Keratinocyte (primary cell): ENCODE data around the gene PCK1. TPM values are rescaled to one million over a fixed set of nuclear protein-coding genes. Genes with fewer than 3 reads are reported as not detected.

Experiments used
- DNase-seq: peaks from one replicate; pipeline ENCODE4 v3.0.0-alpha.2; 2011; ENCODE audit warnings: low read depth, missing footprints, low spot score
- FAIRE-seq: peaks from 2 replicates; lab custom pipeline; 2011; peaks lifted over from hg19 to GRCh38; lab: Jason Lieb, UNC
- H2AFZ ChIP-seq: 2 replicates; pipeline ENCODE4 v1.6.0; 2012; ENCODE audit warnings: low read length, control low read depth, inconsistent platforms; ENCODE audit not compliant: control insufficient read depth
- H3K27ac ChIP-seq: 2 replicates; pipeline ENCODE4 v1.5.1; 2011; ENCODE audit warnings: low read length; ENCODE audit not compliant: control insufficient read depth, insufficient read depth
- H3K27me3 ChIP-seq: 3 replicates; pipeline ENCODE4 v1.6.0; 2011; ENCODE audit warnings: low read length; ENCODE audit not compliant: control insufficient read depth, insufficient read depth; ENCODE audit errors: extremely low read depth
- H3K36me3 ChIP-seq, 2 experiments: 2 replicates in 1 of 2; 3 replicates in 1 of 2; pipeline ENCODE4 v1.5.1; 2011; ENCODE audit warnings: low read length in 2 of 2, mild to moderate bottlenecking in 1 of 2; ENCODE audit not compliant: control insufficient read depth in 2 of 2, insufficient read depth in 2 of 2; ENCODE audit errors: extremely low read depth in 1 of 2
- H3K4me1 ChIP-seq: 3 replicates; pipeline ENCODE4 v1.5.1; 2011; ENCODE audit warnings: low read length; ENCODE audit not compliant: control insufficient read depth, insufficient read depth; ENCODE audit errors: extremely low read depth
- H3K4me2 ChIP-seq: 3 replicates; pipeline ENCODE4 v1.6.0; 2011; ENCODE audit warnings: low read depth, low read length; ENCODE audit not compliant: control insufficient read depth, insufficient read depth; ENCODE audit errors: extremely low read depth
- H3K4me3 ChIP-seq, 3 experiments: fragments of 200-600 bp in 1 of 3; sonication (generic) in 1 of 3; 2 replicates in 2 of 3; 3 replicates in 1 of 3; pipeline ENCODE4 v1.5.1; 2011 to 2016; ENCODE audit warnings: low read length in 3 of 3, mild to moderate bottlenecking in 3 of 3, control low read depth in 2 of 3, inconsistent platforms in 1 of 3, low read depth in 1 of 3, mixed read lengths in 1 of 3, mixed run types in 1 of 3, moderate library complexity in 1 of 3; ENCODE audit not compliant: control insufficient read depth in 2 of 3, insufficient read depth in 2 of 3; ENCODE audit errors: extremely low read depth in 1 of 3
- H3K79me2 ChIP-seq: 2 replicates; pipeline ENCODE4 v1.6.0; 2012; ENCODE audit warnings: low read length; ENCODE audit not compliant: control insufficient read depth, insufficient read depth
- H3K9ac ChIP-seq: 3 replicates; pipeline ENCODE4 v1.6.0; 2011; ENCODE audit warnings: low read length; ENCODE audit not compliant: control insufficient read depth, insufficient read depth; ENCODE audit errors: extremely low read depth
- H3K9me1 ChIP-seq: 3 replicates; pipeline ENCODE4 v1.6.0; 2011; ENCODE audit warnings: low read length; ENCODE audit not compliant: control insufficient read depth, insufficient read depth; ENCODE audit errors: extremely low read depth
- H3K9me3 ChIP-seq: 2 replicates; pipeline ENCODE4 v1.5.1; 2012; ENCODE audit warnings: low read depth, low read length; ENCODE audit not compliant: control insufficient read depth
- H4K20me1 ChIP-seq: 3 replicates; pipeline ENCODE4 v1.6.0; 2011; ENCODE audit warnings: low read length; ENCODE audit not compliant: control insufficient read depth, insufficient read depth; ENCODE audit errors: extremely low read depth
- CTCF ChIP-seq, 3 experiments: IDR thresholded peaks in 1 of 3; conservative IDR thresholded peaks in 1 of 3; optimal IDR thresholded peaks in 1 of 3; 2 replicates in 2 of 3; 3 replicates in 1 of 3; pipeline versions ENCODE3 to v1.5.1; 2011; ENCODE audit warnings: low read length in 3 of 3, mild to moderate bottlenecking in 3 of 3, moderate library complexity in 2 of 3, control low read depth in 1 of 3, inconsistent platforms in 1 of 3; ENCODE audit not compliant: insufficient read depth in 2 of 3; ENCODE audit errors: extremely low read depth in 1 of 3
- EZH2 ChIP-seq: IDR thresholded peaks from one replicate; pipeline ENCODE4 v1.6.1; 2012; ENCODE audit warnings: inconsistent platforms, mild to moderate bottlenecking, low read length, moderate library complexity
- dilution Hi-C: fragments of 300-500 bp; cut with MboI; formaldehyde crosslinking; loops from one replicate; pipeline ENCODE4 v1.7.0; 2020; ENCODE audit warnings: low sequenced_read_pairs; ENCODE audit not compliant: extremely low pct_ligation_motif_present
- polyA plus RNA-seq, 5 experiments: library from polyadenylated mRNA; depleted of rRNA in 3 of 5; stranded (reverse) in 3 of 5; stranded (forward) in 1 of 5; unstranded in 1 of 5; fragments of >200 nt; gene quantifications; 1 replicate in 1 of 5; 2 replicates in 3 of 5; 3 replicates in 1 of 5; pipeline versions ENCODE4 v1.2.1 to v1.2.3, GENCODE V29; 2011 to 2012; ENCODE audit warnings: missing spikeins in 2 of 5, low read depth in 1 of 5, low replicate concordance in 1 of 5

PCK1 gene
- polyA plus RNA-seq, 1 donor (not counting 4 experiments of a cell fraction or from before 2014, with no cell fraction given), result not detected

- Histone ChIP-seq H3K4me2 (no peak overlapping the region), H3K27ac (no peak overlapping the region), H3K9me3 (peaks cover 6% of the 10 kb centered on the region), H2AFZ (no peak overlapping the region), H4K20me1 (peaks cover 3% of the 10 kb centered on the region), H3K36me3 (no peaks in the 10 kb centered on the region), H3K4me3 (no peak overlapping the region), H3K4me1 (no peaks in the 10 kb centered on the region), H3K27me3 (peaks cover 66% of the 10 kb centered on the region), H3K9ac (no peak overlapping the region), H3K9me1 (no peaks in the 10 kb centered on the region), H3K79me2 (no peaks in the 10 kb centered on the region)
- no peak for TF ChIP-seq CTCF (optimal IDR thresholded peaks at IDR 0.05 in 1 of 3, IDR thresholded peaks at IDR 0.05 in 1 of 3, conservative IDR thresholded peaks at IDR 0.05 in 1 of 3; ENCODE audit: extremely low read depth in 1 of 3, insufficient read depth in 2 of 3, low read length in 3 of 3)
- no peak for TF ChIP-seq EZH2
- dilution Hi-C loops, result no loop called here
- no peak for DNase-seq
- no peak for FAIRE-seq
Measured at GRCh38 chr20:57584768-57585461, 24.0 kb downstream of the PCK1 start.

- peaks cover 3% of the 10 kb centered on the region for H4K20me1 ChIP-seq
- H3K4me3 ChIP-seq, result no peak overlapping the region
- no peaks in the 10 kb centered on the region for H3K4me1 ChIP-seq
- no peak overlapping the region for H3K4me2 ChIP-seq
- peaks cover 6% of the 10 kb centered on the region for H3K9me3 ChIP-seq
- H3K9ac ChIP-seq, result no peak overlapping the region
- no peak for DNase-seq
- FAIRE-seq, result no peak
- no peak overlapping the region for H3K27ac ChIP-seq
- no peaks in the 10 kb centered on the region for H3K9me1 ChIP-seq
- H3K36me3 ChIP-seq, result no peaks in the 10 kb centered on the region
- H3K79me2 ChIP-seq, result no peaks in the 10 kb centered on the region
- dilution Hi-C loops, result no loop called here
- peaks cover 64% of the 10 kb centered on the region for H3K27me3 ChIP-seq
- no peak overlapping the region for H2AFZ ChIP-seq
- TF ChIP-seq EZH2 (no peak), CTCF (optimal IDR thresholded peaks at IDR 0.05 in 1 of 3, IDR thresholded peaks at IDR 0.05 in 1 of 3, conservative IDR thresholded peaks at IDR 0.05 in 1 of 3; ENCODE audit: extremely low read depth in 1 of 3, insufficient read depth in 2 of 3, low read length in 3 of 3) (no peak)
Measured at GRCh38 chr20:57585466-57586213, 24.7 kb downstream of the PCK1 start.
